ENCODE measurements around the gene SACM1L.
"Not testable (repeated sequence)": the region's sequence is repeated elsewhere in the genome, so short reads cannot be mapped to it uniquely, and the experiment has no call there.

Gene SACM1L

DNA sequence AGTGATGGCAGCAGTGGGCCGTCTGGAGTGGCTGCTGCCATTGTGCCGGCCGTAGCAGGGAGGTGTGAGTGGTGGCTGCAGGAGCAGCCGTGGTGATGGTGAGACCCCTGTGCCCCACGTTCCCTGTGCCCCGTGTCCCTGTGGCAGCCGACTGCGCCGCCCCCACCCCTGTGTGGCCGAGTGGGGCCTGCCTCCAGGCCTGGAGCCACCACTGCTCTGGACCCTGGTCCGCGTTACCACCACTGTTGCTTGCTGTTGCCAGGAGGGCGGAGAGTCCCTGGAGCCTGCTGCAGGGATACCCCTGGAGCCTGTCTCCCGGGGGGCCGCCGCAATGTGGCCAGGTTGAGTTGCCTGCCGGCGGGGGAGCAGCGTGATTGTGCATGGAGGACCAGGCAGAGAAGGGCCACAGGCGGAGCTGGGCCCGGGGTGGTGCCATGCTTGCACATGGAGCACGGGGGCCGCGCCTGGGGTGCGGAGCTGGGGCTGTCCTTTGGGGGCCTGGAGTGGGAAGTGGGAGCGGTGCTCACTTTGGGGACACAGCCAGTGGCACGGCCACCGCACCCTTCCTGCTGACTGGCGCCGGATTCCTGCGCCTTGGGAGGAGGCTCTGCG lies 57.1 kb downstream of the SACM1L start:
- no peak for DNase-seq

DNA sequence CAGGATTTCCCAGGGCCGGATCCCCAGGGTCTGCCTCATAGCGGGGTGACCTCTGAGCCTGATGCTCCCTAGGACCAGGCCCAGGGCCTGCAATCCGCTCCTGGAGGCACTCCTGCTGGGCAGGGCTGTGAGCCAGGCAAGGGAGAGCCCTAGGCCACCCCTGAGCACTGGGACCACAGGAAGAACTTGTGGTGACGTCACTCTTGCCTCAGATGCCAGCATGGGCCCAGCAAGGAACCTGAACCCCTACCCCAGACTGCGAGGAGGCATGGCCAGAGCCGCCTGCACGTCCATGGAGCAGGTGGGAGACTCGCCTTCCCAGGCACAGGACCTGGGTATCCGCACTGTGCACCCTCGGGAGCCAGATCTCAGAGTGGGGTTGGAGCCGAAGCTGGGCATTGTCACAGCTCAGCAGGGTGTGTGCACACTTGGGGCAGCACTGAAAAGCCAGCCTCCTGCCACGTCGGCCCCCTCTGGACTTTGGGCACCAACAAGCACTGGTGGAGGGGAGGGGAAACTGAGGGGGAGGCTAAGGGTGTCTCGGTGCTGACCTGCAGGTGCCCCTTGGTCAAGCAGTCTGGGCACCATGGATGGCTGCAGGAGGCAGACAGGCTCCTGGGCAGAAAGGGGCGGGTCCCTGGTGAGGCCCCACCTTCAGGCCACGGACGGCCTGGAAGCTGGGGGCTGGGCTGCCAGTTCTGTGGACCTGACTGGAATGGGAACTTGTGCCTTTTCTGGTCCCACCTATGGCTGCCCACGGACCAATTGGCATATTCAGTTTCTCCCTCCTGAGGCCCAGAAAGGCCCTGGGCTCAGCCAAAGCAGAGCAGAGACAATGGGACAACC lies 57.8 kb downstream of the SACM1L start:
- DNase-seq: no peak

DNA sequence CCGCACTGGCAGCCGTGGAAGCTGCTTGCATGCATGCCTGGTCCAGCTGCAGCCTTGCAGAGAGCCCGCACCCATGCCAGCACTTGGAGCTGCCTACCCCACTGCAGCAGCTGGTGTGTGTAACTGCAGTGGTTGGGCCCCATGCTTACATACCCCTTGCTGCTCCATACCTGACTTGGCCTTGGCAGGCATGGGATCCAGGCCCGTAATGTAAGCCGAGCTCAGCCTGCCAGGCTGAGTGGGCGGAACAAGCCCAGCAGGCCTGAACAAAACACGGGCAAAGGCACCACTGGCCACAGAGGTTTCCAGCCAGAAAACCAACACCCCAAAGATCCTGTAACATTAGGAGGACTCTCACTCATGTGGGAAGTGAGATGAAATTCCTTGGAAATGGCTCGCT lies 58.9 kb downstream of the SACM1L start:
- no peak for DNase-seq

DNA sequence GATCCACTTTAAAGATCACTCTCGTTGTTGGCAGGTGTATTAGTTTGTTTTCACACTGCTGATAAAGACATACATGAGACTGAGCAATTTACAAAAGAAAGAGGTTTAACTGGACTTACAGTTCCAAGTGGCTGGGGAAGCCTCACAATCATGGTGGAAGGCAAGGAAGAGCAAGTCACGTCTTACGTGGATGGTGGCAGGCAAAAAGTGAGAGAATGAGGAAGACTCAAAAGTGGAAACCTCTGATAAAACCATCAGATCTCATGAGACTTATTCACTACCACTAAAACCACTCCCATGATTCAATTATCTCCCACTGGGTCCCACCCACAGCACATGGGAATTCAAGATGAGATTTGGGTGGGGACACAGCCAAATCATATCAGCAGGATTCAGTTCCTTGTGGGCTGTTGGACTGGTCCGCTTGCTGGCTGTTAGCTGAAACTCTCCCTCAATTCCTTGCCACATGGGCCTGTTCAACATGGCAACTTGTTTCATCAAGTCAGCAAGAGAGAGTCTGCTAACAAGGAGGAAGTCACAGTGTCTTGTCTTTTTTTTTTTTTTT lies 59.9 kb downstream of the SACM1L start:
- DNase-seq: not testable (repeated sequence)

DNA sequence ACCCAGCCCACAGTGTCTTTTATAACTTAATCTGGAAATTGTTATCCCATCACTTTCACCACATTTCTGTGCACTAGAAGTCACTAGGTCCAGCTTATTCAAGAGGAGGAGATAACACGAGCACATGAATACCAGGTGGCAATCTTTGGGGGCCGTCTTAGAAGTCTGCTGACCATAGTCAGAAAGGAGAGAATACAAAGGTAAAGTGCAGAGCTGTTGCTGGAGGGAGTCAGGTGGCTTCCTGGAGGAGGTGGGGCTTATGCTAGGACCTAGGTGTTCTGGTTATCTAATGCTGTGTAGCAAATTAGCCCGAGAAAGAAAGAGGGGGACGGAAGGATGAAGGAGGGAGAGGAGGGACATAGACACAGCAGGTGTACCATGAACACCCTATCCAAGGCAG lies 60.7 kb downstream of the SACM1L start:
- DNase-seq: no peak

DNA sequence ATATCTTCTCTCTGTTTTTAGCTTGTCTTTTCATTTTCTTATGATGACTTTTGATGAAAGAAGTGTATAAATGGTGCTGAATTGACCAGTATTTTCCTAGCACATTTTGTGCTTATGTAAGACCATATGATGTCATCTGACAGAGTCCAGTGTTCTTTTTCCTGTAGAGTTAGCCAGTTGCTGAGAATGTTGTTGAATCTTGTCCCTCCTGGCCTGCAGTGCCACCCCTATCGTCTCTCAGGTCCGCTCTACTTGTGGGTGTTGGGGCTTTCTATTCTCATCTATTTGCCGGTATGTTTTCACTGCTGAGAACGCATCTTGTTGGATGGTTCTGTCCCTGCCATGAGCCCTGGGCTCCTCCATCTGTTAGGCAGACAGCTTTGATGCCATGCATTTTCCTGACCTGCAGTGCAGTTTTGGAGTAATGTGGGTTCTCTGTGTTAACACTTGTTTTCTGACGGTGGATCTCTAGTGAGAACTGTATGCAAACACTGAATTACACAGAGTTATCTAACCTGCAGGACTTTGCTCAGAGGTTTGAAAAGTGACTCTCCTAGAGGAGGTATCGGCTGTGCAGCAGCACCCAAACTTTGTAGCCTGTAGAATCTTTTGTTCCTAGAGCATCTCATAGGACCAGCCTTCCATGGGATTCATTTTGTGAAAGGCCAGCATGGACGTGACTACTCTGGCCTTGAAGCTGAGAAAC lies 62.5 kb downstream of the SACM1L start:
- DNase-seq: no peak

DNA sequence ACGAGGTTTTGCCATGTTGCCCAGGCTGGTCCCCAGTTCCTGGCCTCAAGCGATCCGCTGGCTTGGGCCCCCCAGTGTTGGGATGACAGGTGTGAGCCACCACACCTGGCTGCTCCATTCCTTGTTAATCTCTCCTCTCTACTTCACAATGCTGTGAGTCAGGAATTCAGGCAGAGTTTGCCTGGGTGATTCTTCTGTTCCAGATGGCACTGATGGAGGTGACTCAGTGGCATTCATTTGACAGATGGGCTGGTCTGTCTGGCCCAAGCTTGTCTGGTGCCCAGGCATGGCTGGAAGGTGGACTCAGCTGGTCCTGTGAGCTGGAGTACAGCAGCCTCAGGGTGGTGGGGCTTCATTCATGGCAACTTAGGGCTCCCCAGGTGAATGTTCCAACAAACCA lies 63.9 kb downstream of the SACM1L start:
- no peak for DNase-seq

DNA sequence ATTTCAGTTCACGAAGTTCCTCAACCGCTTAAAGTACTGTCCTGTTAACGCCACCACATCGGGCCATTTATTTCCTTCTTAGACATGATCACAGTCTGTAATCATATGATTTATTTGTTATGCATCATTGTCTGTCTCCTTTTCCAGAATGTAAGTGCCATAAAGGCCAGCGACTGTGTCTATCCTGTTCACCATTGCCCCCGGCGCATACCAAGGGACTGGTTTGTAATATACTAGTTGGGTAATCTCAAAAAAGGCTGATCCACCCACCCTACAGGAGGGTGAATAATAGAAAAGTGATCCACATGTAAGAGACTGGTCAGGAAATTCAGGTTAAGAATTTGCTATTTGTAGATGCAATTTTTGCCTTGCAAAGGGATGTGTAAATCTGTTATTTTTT lies 65.3 kb downstream of the SACM1L start:
- DNase-seq: no peak

DNA sequence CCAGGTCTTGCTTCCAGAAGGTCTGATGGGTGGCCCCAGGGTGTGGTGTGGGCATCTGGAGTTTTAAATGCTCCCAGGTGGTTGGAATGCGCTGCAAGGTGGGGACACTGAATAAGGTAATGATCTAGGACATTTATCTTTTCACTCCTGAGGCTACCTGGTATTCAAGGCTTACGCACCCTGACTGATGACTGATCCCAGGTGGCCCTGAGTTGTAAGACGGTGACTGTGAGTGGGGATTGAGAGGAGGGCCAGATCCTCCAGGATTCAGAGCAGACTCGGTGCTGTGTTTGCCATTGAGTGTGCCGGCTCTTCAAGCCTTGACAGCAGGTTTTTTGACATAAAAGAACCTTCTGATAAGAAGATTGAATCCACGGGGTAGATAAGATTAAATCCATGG lies 66.9 kb downstream of the SACM1L start:
- no peak for DNase-seq

DNA sequence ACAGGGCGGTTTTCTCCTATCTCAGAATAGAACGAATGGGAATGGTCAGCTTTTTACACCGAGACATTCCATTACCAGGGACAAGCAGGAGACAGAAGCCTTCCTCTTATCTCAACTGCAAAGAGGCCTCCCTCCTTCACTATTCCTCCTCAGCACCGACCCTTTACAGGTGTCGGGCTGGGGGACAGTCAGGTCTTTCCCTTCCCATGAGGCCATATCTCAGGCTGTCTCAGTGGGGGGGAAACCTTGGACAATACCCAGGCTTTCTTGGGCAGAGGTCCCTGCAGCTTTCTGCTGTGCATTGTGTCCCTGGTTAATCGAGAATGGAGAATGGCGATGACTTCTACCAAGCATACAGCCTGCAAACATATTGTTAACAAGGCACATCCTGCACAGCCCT lies 67.9 kb downstream of the SACM1L start:
- DNase-seq: not testable (repeated sequence)

DNA sequence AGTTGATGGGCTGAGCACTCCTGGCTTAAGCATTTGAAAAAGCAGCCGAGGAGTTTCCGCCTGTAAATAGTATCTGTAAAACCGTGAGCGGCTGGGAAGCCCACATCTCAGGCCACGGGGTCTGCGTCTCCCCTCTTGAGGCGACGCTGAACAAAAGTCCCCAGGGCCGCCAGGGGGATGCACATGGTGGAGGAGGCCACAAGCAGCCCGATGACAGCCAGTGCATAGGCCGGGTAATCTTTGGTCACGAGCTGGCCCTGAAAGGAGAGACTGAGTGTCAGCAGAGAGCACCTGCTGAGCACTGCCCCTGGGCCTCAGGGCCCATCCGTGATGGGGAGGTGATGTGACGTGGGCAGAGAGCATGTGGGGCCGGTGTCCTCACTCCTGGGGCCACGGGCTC lies 69.7 kb downstream of the SACM1L start:
- DNase-seq: no peak

DNA sequence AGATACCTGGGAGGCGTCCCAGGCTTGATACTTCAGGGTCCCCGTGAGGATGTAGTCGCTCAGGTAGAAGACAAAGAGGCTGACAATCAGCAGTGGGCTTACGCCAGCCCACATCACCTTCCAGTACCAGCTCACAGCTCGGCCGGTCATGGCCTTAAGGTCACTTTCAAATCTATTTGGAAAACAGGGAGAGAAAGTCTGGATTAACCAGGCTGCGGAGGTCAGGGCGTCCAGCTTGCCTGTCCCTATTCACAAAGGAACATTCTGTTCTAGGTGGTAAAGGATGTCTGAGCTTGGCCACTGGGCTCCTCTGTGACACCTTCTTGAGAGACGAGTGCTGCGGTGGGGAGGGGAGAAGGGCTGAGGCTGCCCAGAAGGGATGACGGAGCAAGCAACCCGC lies 70.7 kb downstream of the SACM1L start:
- no peak for DNase-seq

DNA sequence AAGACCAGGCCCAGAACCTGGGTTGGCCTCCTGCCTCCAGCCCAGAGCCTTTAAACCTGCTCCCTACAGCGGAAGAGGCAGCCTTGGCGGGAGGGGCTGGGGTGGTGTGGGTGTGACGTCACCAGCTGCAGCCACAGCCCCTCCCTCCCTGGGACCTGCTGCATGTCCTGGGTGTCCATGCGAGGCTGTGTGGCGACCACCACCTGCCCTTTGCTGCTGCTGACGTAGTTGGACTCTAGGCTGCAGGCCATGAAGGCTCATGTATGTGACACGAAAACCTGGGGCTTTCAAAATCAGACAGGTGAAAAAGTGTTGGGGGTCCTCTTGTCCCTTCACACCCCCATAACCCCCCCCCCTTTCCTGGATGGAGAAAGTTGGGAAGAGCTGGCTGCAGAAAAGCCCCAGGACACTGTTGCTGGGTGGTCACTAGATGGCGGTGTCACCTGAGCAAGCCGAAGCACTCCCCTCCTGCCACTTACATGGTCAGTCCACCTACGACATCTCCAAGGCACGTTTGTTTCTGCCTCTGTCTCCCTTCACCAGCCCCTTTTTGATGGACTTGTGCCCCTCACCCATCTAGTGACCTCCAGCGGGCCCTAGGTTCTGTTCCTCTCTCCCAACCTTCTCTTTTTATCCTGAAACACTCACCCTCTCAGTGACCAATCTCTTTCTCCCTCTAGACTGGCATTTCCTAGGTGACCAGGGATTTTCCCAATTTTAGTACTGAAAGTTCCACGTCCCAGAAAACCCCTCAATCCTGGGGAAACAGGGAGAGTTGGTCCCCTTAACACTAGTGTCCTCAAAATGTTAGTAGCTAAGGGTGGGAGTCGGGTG lies 71.9 kb downstream of the SACM1L start:
- DNase-seq: no peak

DNA sequence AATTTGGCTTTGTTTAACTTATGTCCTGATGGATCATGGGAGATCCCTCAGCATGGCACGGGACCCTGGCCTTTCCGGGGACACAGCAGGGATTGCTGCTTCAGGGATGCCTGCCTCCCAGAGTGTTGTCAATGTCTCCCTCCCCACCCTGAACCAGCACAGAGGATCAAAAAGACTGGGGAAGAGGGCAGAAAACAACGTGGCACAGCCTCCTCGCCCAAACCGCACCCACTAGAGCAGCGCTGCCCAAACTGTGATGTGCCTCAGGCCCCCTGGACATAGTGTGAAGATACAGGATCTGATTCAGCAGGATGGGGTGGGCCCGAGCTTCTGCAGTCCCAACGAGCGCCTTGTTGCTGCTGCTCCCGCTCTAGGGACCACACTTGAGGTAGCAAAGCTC lies 72.6 kb downstream of the SACM1L start:
- no peak for DNase-seq

DNA sequence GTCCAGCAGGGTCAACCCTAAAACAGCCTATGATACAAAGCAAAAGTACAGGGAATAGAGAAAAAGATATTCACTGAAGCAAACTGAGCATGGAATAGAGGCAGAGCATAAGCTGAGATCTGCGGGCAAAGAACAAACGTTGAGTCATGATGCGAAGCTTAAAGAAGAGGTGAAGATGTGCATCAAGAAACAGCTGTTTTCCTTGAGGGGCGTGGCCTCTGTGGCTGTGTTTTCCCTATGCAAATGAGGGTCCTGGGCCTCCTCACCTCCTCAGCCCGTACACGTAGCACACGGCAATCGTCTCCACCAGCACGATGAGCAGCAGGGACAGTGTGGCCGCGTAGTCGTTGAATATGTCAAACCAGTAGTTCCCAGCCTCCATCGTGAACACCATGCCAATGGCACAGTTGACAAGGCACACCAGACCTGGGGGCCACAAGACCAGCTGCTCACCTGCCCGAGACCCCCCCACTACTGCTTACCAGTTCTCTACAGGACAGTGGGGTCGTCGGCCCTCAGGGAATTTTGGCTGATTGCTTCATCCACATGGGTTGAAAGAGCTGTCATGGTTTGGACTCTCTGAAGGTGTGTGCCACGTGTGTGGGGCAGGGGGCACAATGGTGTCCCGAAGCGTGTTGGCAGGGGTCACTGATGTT lies 73.6 kb downstream of the SACM1L start:
- no peak for DNase-seq

DNA sequence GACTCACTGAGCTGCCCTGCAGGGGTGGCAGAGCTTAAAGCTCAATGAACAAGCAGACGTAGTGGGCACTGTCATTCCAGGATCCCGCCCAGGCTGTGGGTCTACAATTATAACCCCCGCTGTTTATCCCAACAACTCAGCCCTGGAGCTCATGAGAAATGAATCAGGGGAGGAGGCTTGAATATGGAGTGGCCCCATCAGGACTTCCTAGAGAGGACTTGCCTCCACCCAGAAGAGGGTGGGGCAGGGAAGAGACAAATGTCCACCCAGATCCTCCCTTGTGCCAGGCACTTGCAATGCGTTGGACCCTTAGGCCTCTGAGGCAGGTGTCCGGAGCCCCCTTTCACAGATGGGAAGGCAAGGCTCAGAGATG lies 74.1 kb downstream of the SACM1L start:
- no peak for DNase-seq

DNA sequence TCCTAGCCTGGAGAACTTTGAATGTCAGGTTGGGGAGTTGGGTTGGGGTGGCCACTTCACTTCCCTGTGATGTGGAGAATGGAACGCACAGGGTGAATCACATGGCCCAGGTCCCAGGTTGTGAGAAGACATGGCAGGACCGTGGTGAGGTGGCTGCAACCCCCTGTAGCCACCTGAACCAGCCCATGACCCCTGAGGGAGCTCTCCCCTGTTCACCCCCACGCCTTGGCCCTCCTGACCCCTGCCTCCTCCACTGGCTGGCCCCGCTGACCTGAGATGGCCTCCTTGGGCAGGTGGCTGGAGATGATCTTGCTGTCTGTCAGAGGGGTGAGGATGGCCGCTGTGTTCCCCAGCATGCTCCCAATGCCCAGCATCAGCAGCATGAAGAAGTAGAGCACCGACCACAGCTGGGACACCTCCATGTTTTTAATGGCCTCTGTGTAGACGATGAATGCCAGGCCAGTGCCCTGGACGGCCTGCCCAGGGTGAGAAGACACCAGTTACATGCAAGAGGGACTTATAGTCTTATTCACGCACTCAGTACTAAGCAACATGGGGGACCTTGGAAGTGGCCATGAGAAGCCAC lies 76.2 kb downstream of the SACM1L start:
- no peak for DNase-seq

DNA sequence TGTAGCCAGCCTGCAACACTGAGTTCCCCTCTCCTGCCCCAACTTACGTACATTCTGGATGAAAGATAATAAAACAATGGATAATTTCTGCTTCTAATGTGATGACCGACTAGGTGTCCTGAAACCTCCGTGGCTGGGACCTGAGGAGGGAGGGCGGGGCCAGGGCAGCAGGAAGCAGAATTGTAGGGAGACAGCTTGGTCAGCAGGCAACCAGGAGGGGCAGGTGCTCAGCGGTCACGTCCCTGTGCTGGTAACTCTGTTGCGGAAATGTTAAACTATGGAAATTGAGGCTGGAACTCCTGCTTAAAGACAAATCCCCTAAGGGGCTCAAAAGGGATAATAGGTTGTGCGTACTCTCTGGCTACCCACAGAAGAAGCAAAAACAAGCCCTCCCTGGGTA lies 76.8 kb downstream of the SACM1L start:
- no peak for DNase-seq

DNA sequence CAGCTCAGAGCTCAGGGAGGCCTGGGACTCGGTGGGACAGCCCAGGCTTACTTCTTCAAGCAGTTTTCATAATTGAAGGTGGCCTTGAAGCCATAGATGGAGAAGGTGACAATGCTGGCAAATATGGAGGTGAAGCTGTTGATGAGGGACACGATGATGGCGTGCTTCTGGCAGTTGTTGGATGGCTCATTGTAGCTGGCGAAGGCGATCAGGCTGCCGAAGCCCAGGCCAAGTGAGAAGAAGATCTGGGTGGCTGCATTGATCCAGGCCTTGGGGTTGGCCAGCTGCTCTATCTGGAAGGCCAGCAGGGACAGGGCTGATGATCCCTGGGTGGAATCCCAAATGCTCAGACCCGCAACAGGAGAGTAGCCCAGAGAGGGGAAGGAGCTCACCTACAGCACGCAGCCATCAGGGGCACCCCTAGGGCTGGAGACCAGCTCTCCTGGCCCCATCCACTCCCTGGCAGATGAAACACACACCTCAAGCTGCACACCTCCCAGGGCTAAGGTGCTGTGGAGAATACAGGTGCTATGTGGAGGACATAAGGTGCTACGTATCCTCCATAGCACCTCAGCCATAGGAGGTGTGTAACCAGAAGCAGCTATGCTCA lies 82.1 kb downstream of the SACM1L start:
- no peak for DNase-seq

DNA sequence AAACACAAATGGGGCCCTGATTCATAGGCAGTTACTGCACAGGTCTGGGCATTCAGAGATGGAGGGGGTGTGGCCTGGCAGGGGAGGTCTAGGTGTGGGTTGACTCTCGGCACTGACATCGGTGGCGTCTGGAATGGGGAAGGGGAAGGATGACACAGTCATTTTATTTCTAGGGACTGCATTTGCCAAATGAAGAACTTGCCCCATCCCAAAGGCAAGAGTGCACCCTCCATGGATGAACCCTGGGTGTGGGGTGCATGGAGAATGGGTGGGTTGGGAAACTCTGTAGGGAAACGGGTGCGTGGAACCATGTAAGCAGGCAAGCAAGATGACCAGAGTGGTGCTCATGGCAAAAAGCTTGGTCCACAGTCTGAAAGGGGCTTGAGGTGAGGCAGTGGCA lies 82.6 kb downstream of the SACM1L start:
- DNase-seq: no peak

DNA sequence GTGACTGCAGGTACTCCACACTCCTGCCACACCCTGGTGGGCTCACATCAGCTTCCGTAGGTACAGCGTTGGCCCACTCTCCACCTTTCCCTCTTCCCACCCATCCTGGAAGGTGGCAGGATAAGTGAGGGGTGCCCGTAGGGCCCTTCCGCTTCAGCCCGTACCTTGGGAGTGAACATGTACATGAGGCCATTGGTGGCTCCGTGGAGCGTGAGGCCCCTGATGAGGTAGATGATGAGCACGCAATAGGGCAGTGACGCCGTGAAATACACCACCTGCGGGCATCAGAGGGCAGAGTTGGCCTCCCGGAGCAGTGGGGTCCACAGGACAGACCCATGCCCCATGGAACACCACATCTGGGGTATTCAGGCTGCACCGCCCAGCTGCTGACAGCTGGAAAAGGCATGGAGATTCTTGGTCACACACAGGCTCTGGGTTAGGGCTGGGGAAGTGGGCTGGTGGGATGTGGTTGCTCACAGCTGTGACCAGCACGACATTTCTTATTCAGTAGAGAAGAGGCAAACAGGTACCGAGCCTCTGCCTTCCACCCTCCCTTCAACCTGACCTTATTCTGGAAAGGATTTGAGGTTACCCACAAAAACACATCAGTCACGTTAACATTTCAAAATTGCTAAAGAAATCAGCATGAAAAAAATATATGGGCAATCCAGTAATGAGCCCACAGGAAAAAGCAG lies 83.3 kb downstream of the SACM1L start:
- DNase-seq: no peak

Data from activated effector memory CD4-positive, alpha-beta T cell treated with Interleukin-2 at 50 U/mL for 16 hours (primary cell).